GM12865 (cell line): ENCODE data around the gene FAM184A.

ENCODE experiments used
- DNase-seq: peaks from one replicate; pipeline ENCODE4 v3.0.0; 2010; ENCODE audit warnings: low read depth
- H3K4me3 ChIP-seq: 2 replicates; pipeline ENCODE4 v1.5.1; 2011; ENCODE audit warnings: mild to moderate bottlenecking, low read depth, low read length, control low read depth
- CTCF ChIP-seq: IDR thresholded peaks from 2 replicates; pipeline ENCODE4 v1.5.1; 2011; ENCODE audit warnings: low read length, control low read depth, low read depth, inconsistent platforms; ENCODE audit not compliant: insufficient read depth; ENCODE audit errors: missing control alignments

The FAM184A gene

DNA sequence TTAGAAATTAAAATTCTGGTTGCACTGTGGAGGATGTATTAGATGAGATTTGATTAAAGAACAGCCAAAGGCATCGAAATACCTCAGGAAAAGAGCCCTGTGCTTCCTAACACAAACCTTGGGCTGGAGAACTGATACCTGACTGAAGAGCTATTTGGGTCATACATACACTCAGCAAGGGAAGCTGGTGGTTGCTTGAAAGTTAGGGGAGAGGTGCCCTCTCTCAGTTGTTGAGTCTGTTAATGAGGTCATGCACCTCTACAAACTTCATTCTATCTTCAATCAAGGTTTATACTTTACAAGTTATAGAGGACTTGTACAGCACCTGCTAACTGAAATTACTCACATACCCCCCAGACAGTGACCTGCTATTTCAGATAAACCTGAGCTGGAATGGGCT, 25.5 kb downstream of the FAM184A start:
- no peak for TF ChIP-seq CTCF
- no peak for DNase-seq
- no peak overlapping the region for H3K4me3 ChIP-seq

DNA sequence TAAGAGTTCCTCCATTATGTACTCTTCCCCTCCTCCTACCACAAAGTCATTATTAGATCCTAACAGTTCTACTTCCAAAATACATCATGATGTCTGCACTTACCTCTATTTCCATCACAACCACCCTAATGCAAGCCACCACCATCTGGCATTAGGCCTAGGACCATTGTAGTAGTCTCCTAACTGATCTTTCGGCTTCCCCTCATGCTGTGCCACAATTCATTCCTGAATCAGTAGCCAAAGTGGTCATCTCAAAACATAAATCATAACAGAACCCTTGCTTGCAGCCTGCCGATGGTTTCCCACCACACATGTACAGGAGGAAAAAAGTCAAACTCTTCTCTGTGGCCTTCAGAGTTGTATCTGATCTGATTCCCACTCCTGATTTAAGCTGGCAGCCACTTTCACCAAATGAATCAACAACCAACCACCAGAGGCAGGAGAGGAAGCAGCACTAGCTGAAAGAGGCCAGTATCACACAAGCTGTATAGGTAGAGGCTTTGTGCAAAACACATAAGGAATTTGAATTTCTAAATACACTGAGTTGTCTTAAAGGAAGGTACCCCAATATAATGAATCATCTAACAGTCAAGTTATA, 26.1 kb downstream of the FAM184A start:
- TF ChIP-seq CTCF = no peak
- no peak overlapping the region for H3K4me3 ChIP-seq
- DNase-seq = peak; percentile 21

- DNase-seq = no peak
- no peak for TF ChIP-seq CTCF
- H3K4me3 ChIP-seq = no peak overlapping the region
Measured at GRCh38 chr6:119044255-119044654, 34.2 kb downstream of the FAM184A start.

DNA sequence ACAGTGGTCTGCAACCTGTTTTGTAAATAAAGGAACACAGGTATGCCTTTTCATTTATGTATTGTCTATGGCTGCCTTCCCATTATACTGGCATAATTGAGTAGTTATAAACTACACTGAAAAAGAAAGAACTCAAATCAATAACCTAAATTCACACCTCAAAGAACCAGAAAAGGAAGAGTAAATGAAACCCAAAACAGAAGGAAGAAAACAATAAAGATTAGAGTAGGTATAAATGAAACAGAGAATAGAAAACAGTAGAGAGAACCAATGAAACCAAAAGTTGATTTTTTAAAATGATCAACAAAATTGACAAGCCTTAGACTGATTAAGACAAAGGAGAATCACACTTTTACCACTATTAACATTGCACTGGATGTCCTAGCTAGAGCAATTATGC, 34.7 kb downstream of the FAM184A start:
- H3K4me3 ChIP-seq = no peak overlapping the region
- TF ChIP-seq CTCF = no peak
- DNase-seq = no peak

GRCh38 chr6:119043265-119043664, 35.2 kb downstream of the FAM184A start:
- no peak for DNase-seq

GRCh38 chr6:119040636-119041035, 37.8 kb downstream of the FAM184A start:
- no peak overlapping the region for H3K4me3 ChIP-seq
- no peak for DNase-seq
- no peak for TF ChIP-seq CTCF

More at GRCh38 chr6:119043265-119043664, 35.2 kb downstream of the FAM184A start:
- no peak for TF ChIP-seq CTCF
- no peak overlapping the region for H3K4me3 ChIP-seq

GRCh38 chr6:119040229-119040628, 38.2 kb downstream of the FAM184A start:
- no peak for TF ChIP-seq CTCF
- H3K4me3 ChIP-seq = no peak overlapping the region
- DNase-seq = no peak
